SH-SY5Y (cell line): ENCODE results near the gene FUCA2.

ENCODE experiments used
- GATA2 ChIP-seq: IDR thresholded peaks from 2 replicates; pipeline ENCODE4 v1.6.1; 2011; ENCODE audit warnings: mild to moderate bottlenecking, low read depth, low read length
- GATA3 ChIP-seq: IDR thresholded peaks from 2 replicates; pipeline ENCODE4 v1.6.1; 2011; ENCODE audit warnings: low read depth, mild to moderate bottlenecking, low read length, moderate library complexity

DNA sequence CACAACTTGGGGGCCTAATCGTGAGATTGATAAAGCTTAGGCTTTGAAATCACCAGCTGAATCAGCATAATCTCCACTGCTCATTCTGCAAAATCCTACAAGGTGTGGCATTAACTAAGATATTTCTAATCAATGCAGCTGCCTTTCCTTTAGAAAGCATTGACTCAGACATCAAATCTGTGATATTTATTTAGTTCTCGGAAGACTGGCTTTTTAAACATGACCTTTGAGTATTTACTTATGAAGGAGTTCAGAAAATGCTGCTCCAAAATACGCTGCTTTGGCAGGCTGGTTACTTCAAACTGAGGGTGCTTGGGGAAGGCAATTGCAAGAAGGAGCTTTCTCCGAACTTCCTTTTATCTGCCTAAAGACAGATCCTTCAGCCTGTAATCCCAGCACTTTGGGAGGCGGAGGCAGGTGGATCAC is 23.7 kb upstream of the FUCA2 start:
- TF ChIP-seq GATA2: no peak
- no peak for TF ChIP-seq GATA3
